Epithelial cell of esophagus (primary cell): ENCODE measurements around the gene GLIS1.

Experiments used
- DNase-seq: peaks from one replicate; pipeline ENCODE4 v3.0.0; 2010; ENCODE audit warnings: low read depth
- H3K4me3 ChIP-seq: 2 replicates; pipeline ENCODE4 v1.5.1; 2011; ENCODE audit warnings: mild to moderate bottlenecking, low read length, control low read depth
- TF ChIP-seq, protein P1 (sequence below): IDR thresholded peaks from 2 replicates; pipeline ENCODE4 v1.5.1; 2011; ENCODE audit warnings: low read depth, mild to moderate bottlenecking, low read length, control low read depth, inconsistent platforms; ENCODE audit not compliant: insufficient read depth; ENCODE audit errors: missing control alignments

GLIS1 gene

DNA sequence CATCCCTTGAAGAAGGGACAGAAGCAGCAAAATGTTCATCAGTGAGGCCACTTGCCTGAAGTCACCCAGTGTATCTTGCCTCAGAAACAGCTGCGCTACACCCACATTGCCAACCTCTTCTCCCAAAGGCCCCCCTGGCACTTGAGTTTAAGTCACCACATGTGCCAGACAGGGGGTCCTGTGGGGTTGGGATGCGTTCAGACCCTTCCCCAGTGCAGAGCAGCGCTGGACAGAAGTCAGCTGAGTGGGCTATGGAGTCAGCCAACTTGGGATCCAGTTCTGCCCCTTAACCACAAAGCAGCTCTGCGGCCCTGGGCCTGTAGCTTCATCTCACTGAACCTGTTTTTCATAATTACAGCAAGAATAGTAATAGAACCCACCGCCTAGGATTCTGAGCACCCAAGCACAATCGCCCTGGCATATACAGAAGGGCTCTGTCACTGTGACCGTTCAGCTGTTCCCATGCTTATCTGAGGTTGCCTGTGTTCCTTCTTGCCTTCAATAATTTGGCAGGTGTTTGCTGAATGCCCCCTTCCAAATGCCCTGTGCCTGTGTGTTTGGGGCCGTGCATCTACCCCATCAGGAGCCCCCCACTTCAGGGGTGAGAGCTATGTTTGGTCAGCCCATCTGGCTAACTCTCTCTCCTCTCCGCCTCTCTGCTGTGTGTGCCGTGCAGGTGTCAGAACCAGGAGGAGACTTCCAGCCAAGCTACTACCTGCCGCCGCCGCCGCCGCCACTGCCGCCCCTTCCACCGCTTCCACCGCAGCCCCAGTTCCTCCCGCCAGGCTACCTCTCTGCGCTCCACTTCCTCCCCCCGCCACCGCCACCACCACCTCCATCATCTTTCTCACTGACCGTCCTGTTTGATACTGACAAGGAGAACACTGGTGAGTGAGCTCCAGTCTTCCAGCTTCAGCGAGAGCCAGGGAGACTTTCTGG is 274.7 kb downstream of the GLIS1 start:
- no peak for DNase-seq
- TF ChIP-seq, protein P1, sequence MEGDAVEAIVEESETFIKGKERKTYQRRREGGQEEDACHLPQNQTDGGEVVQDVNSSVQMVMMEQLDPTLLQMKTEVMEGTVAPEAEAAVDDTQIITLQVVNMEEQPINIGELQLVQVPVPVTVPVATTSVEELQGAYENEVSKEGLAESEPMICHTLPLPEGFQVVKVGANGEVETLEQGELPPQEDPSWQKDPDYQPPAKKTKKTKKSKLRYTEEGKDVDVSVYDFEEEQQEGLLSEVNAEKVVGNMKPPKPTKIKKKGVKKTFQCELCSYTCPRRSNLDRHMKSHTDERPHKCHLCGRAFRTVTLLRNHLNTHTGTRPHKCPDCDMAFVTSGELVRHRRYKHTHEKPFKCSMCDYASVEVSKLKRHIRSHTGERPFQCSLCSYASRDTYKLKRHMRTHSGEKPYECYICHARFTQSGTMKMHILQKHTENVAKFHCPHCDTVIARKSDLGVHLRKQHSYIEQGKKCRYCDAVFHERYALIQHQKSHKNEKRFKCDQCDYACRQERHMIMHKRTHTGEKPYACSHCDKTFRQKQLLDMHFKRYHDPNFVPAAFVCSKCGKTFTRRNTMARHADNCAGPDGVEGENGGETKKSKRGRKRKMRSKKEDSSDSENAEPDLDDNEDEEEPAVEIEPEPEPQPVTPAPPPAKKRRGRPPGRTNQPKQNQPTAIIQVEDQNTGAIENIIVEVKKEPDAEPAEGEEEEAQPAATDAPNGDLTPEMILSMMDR, result no peak
- no peak overlapping the region for H3K4me3 ChIP-seq

DNA sequence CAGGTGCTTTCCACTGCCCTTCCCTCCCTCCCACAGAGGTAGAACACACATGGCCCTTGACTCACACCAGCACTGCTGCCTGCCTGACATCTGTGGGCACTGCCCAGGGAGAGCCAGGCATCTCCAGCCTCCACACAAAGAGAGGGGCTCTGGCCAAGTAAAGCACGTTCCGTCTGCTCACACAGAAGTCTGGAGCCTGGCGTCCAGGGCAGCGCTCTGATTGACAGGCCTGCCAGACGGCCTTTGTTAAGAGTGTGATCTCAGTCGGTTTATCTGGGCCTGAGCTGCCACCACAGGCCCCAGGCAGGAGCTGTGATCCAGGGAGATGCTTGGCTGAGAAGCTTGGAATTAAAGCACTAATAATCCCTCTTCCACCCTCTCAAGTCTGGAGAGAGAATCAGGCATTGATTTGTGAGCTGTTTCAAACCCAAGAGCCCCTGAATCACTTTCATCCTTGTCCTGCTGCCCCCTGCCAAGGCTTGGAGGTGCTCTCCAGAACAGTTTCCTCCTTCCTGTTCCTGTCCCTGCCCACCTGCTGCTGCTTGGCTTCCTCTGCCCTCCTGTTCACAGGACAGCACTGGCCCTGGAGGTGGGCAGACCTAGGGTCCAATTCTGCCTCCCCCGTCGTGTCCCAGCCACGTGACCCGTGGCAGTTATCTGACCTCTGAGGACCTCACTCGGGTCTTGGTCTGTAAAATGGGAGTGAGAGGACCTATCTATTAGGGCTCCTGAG is 276.0 kb downstream of the GLIS1 start:
- no peak overlapping the region for H3K4me3 ChIP-seq
- no peak for DNase-seq
- TF ChIP-seq, protein P1, result no peak

DNA sequence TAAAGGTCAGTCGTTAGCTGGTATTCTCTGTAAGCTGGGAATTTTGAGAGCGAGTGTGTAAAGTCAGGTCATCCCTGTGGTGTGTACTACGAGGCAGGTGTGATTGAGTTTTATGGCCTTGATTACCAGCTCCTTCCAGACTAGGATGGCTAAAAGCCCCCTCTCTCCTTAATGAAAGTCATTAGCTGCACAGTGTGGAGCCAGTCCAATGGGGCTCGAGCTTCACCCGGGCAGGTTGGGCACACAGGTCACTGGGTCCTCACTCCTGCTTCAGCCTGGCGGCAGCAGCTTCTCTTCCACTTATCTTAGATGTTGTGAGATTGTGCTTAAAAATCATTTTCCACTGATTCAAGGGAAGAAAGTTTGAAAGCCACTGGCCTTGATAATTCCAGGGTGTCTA is 276.8 kb downstream of the GLIS1 start:
- no peak overlapping the region for H3K4me3 ChIP-seq
- no peak for DNase-seq
- TF ChIP-seq, protein P1, result no peak

DNA sequence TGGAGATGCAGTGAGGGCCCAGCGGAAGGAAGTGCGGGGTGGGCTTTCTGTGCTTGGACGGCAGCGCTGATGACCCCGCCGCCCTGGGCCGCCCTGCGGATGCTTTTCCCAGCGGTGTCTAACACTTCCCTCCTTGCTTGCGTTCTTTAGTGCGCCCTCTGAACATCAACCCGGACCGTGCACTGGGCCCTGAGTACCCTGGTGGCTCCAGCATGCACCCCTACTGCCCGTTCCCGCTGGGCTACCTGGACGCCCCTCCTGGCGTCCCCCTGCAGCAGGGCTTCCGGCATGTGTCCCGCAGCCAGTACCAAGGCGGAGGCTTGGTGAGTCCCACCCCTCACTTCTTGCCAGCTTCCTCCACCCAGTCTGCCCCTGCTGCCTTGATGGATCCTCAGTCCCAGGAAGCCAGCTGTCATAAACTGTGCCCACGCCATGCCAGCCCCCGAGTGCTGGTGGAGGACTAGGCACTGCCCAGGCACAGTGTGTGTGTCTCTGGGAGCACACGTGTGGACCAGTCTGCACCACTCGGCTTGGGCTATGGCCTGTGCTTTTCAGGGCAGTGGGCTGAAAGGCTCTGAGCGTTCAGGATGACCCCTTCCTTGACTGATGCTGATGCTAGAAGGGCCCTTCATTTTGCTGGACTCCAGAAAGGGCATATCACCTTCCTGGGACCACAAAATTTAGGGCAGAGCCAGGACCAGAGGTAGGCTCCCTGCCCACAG is 277.5 kb downstream of the GLIS1 start:
- DNase-seq, result no peak
- no peak overlapping the region for H3K4me3 ChIP-seq
- TF ChIP-seq, protein P1, result no peak

DNA sequence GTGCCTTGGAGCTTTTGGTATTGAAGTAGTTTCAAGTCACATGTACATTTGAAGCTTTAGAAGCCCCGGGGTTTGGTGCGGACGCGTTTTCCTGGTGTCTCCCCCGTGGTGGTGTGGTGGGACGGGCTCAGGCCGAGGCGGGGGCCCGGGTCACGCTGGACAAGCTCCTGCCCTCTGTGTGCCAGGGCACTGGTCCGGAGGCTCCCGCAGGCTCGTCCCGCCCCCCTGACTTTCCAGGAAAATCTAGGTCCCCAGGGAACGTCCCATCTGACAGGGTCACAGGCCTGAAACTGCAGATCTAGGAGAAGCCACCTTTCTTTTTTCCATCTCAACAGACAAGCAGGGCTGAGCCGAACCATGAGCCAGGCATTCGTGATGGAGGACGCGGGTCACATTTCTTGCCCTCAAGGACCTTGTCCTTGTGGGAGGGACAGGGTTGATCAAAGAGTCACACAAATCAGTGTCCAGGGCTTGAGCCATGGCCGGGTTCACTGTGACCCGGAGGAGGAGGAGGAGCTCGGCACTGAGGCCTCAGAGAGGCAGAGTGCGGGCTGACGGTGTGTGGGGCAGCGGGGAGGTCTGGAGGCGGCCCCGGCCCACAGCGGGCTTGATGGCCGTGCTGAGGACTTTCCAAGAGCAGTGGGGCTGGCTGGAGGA is 278.2 kb downstream of the GLIS1 start:
- no peak overlapping the region for H3K4me3 ChIP-seq
- TF ChIP-seq, protein P1, result no peak
- no peak for DNase-seq

DNA sequence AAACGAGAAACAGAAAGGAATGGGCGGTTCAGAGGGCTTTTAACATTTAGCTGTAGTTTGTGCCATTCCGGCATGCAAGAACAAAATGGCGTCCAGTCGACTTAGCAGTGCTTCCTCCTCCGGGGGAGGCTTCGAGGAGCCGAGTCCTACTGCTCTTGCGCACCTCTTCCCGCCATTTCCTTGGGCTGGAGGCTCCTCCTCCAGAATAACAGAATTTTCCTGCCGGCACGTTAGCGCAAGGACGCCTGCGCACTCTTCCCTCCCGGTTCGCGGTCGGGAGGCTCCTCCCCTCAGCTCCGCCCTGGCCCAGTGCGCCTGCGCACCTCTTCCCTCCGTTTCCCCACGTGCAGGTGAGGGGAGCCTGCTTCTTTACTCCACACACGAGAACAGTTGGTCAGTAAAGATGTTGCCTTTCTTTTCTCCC is 278.7 kb downstream of the GLIS1 start:
- TF ChIP-seq, protein P1, result no peak
- no peak overlapping the region for H3K4me3 ChIP-seq
- DNase-seq, result no peak
